22Rv1 (cell line): ENCODE results near the gene APC.

Source experiments
- CTCF ChIP-seq: fragments of 450-650 bp; IDR thresholded peaks from 2 replicates; pipeline ENCODE4 v1.5.1; 2017; ENCODE audit warnings: mild to moderate bottlenecking
- ZFX ChIP-seq: fragments of 450-650 bp; IDR thresholded peaks from 2 replicates; pipeline ENCODE4 v1.6.1; 2017; ENCODE audit warnings: antibody characterized with exemption, borderline replicate concordance

GRCh38 chr5:112895682-112896081 is 158.0 kb downstream of the APC start:
- TF ChIP-seq CTCF (no peak), ZFX (no peak)
